ENCODE data around the gene SRM.
A peak's percentile ranks its signal among the peaks of the same experiment; 100 is the strongest.
"Not testable (repeated sequence)": the region's sequence is repeated elsewhere in the genome, so short reads cannot be mapped to it uniquely, and the experiment has no call there.

The SRM gene

GRCh38 chr1:11055676-11056075 lies 4.1 kb downstream of the SRM start:
- no peak overlapping the region for H3K4me3 ChIP-seq
- no peak overlapping the region for H3K27ac ChIP-seq
- H3K9me3 ChIP-seq = no peaks in the 10 kb centered on the region
- peaks cover 32% of the 10 kb centered on the region for H3K4me1 ChIP-seq
- no peak overlapping the region for H3K4me2 ChIP-seq
- no peaks in the 10 kb centered on the region for H3K27me3 ChIP-seq
- H3K9ac ChIP-seq = no peak overlapping the region
- H4K20me1 ChIP-seq = peaks cover 43% of the 10 kb centered on the region
- TF ChIP-seq Cebpa-rat (IDR thresholded peaks at IDR 0.05) = no peak
- peaks cover 55% of the 10 kb centered on the region for H3K36me3 ChIP-seq

- H3K9me3 ChIP-seq = no peaks in the 10 kb centered on the region
- H4K20me1 ChIP-seq = peaks cover 43% of the 10 kb centered on the region
- no peak overlapping the region for H3K4me3 ChIP-seq
- peaks cover 55% of the 10 kb centered on the region for H3K36me3 ChIP-seq
- H3K9ac ChIP-seq = no peak overlapping the region
- no peak overlapping the region for H3K27ac ChIP-seq
- no peak for TF ChIP-seq Cebpa-rat (IDR thresholded peaks at IDR 0.05)
- peaks cover 31% of the 10 kb centered on the region for H3K4me1 ChIP-seq
- H3K27me3 ChIP-seq = no peaks in the 10 kb centered on the region
- H3K4me2 ChIP-seq = no peak overlapping the region
These were observed 5.2 kb downstream of the SRM start for GRCh38 chr1:11054666-11055065.

- Histone ChIP-seq H3K27ac (no peak overlapping the region), H3K9me3 (no peaks in the 10 kb centered on the region), H3K4me1 (peaks cover 31% of the 10 kb centered on the region), H3K27me3 (no peaks in the 10 kb centered on the region), H3K4me3 (no peak overlapping the region), H3K36me3 (peaks cover 55% of the 10 kb centered on the region), H3K9ac (no peak overlapping the region), H3K4me2 (no peak overlapping the region), H4K20me1 (peaks cover 43% of the 10 kb centered on the region)
- TF ChIP-seq Cebpa-rat (IDR thresholded peaks at IDR 0.05) = no peak
These were observed 5.6 kb downstream of the SRM start for GRCh38 chr1:11054181-11054580.

- H3K4me3 ChIP-seq = no peak overlapping the region
- no peak overlapping the region for H3K9ac ChIP-seq
- H3K27ac ChIP-seq = no peak overlapping the region
- no peaks in the 10 kb centered on the region for H3K27me3 ChIP-seq
- H3K36me3 ChIP-seq = peaks cover 53% of the 10 kb centered on the region
- H4K20me1 ChIP-seq = peaks cover 43% of the 10 kb centered on the region
- peak overlapping the region; percentile 27 for H3K4me2 ChIP-seq
- H3K4me1 ChIP-seq = peaks cover 27% of the 10 kb centered on the region
- TF ChIP-seq Cebpa-rat (IDR thresholded peaks at IDR 0.05) = no peak
- H3K9me3 ChIP-seq = no peaks in the 10 kb centered on the region
These were observed 6.1 kb downstream of the SRM start for GRCh38 chr1:11053758-11054137.

GRCh38 chr1:11052839-11053757 lies 6.7 kb downstream of the SRM start:
- H3K27me3 ChIP-seq = no peaks in the 10 kb centered on the region
- H3K4me1 ChIP-seq = peaks cover 21% of the 10 kb centered on the region
- H4K20me1 ChIP-seq = peaks cover 43% of the 10 kb centered on the region
- no peak overlapping the region for H3K27ac ChIP-seq
- H3K36me3 ChIP-seq = peaks cover 47% of the 10 kb centered on the region
- TF ChIP-seq Cebpa-rat (IDR thresholded peaks at IDR 0.05) = no peak
- no peak overlapping the region for H3K9ac ChIP-seq
- H3K4me3 ChIP-seq = no peak overlapping the region
- H3K9me3 ChIP-seq = no peaks in the 10 kb centered on the region
- H3K4me2 ChIP-seq = peak overlapping the region; percentile 27

GRCh38 chr1:11051781-11052511 lies 7.9 kb downstream of the SRM start:
- peaks cover 13% of the 10 kb centered on the region for H3K4me1 ChIP-seq
- no peaks in the 10 kb centered on the region for H3K9me3 ChIP-seq
- no peak overlapping the region for H3K9ac ChIP-seq
- H3K27me3 ChIP-seq = no peaks in the 10 kb centered on the region
- H4K20me1 ChIP-seq = peaks cover 37% of the 10 kb centered on the region
- TF ChIP-seq Cebpa-rat (IDR thresholded peaks at IDR 0.05) = no peak
- no peak overlapping the region for H3K27ac ChIP-seq
- H3K36me3 ChIP-seq = peaks cover 35% of the 10 kb centered on the region
- no peak overlapping the region for H3K4me2 ChIP-seq
- no peak overlapping the region for H3K4me3 ChIP-seq

GRCh38 chr1:11051121-11051520 lies 8.7 kb downstream of the SRM start:
- not testable (repeated sequence) for H3K27ac ChIP-seq, H3K27me3 ChIP-seq, H3K4me3 ChIP-seq, H3K9ac ChIP-seq, H3K4me2 ChIP-seq, H3K9me3 ChIP-seq
- H3K4me1 ChIP-seq = peaks cover 13% of the 10 kb centered on the region
- H4K20me1 ChIP-seq = peaks cover 29% of the 10 kb centered on the region
- peaks cover 27% of the 10 kb centered on the region for H3K36me3 ChIP-seq

- no peaks in the 10 kb centered on the region for H3K36me3 ChIP-seq
- no peaks in the 10 kb centered on the region for H3K9me3 ChIP-seq
- H4K20me1 ChIP-seq = no peaks in the 10 kb centered on the region
- H3K27me3 ChIP-seq = no peaks in the 10 kb centered on the region
- no peaks in the 10 kb centered on the region for H3K4me1 ChIP-seq
- no peak within 1 kb of the TSS for H3K4me3 ChIP-seq
- no peak for TF ChIP-seq Cebpa-rat (IDR thresholded peaks at IDR 0.05)
- H3K4me2 ChIP-seq = no peak within 1 kb of the TSS
- H3K27ac ChIP-seq = no peak within 1 kb of the TSS
- H3K9ac ChIP-seq = no peak within 1 kb of the TSS
These were observed 13.0 kb downstream of the SRM start, which contains the start of gene MASP2 for GRCh38 chr1:11046625-11047365. MASP2 (minus strand) TSS chr1:11047239; CDS start chr1:11047207, 32 bp downstream.

- Histone ChIP-seq H3K9me3 (no peaks in the 10 kb centered on the region), H3K27me3 (no peaks in the 10 kb centered on the region), H3K36me3 (no peaks in the 10 kb centered on the region), H3K27ac (no peak overlapping the region), H3K9ac (no peak overlapping the region), H3K4me3 (no peak overlapping the region), H3K4me2 (no peak overlapping the region), H4K20me1 (no peaks in the 10 kb centered on the region), H3K4me1 (no peaks in the 10 kb centered on the region)
- no peak for TF ChIP-seq Cebpa-rat (IDR thresholded peaks at IDR 0.05)
These were observed 13.6 kb downstream of the SRM start for GRCh38 chr1:11046270-11046566.
